GM18867 (cell line): ENCODE data around the gene SUCNR1.
A peak's percentile ranks its signal among the peaks of the same experiment; 100 is the strongest.
"Not testable (repeated sequence)": the region's sequence is repeated elsewhere in the genome, so short reads cannot be mapped to it uniquely, and the experiment has no call there.

Experiments
- ATAC-seq: cut with Tn5 transposase; IDR thresholded peaks from one replicate; pipeline ENCODE4 v1.9.1; 2021; ENCODE audit warnings: mild to moderate bottlenecking, moderate library complexity; ENCODE audit not compliant: unreplicated experiment

SUCNR1 gene

GRCh38 chr3:151873398-151873797 lies at the start of gene SUCNR1:
Gene SUCNR1, plus strand, starts transcription at chr3:151873643. Its CDS starts 6,250 bp downstream, at chr3:151879893.
- ATAC-seq, result no peak

- ATAC-seq, result no peak
Measured at GRCh38 chr3:151827816-151828215, 45.6 kb upstream of the SUCNR1 start.

GRCh38 chr3:151835751-151836525 lies 37.5 kb upstream of the SUCNR1 start:
- no peak for ATAC-seq

- no peak for ATAC-seq
Measured at GRCh38 chr3:151837057-151837456, 36.4 kb upstream of the SUCNR1 start.

- ATAC-seq, result peak; percentile 84
Measured at GRCh38 chr3:151838574-151839312, 34.7 kb upstream of the SUCNR1 start.

- ATAC-seq, result no peak
Measured at GRCh38 chr3:151839313-151839631, 34.2 kb upstream of the SUCNR1 start.

GRCh38 chr3:151841801-151842200 lies 31.6 kb upstream of the SUCNR1 start:
- ATAC-seq, result no peak

- no peak for ATAC-seq
Measured at GRCh38 chr3:151843275-151843674, 30.2 kb upstream of the SUCNR1 start.

- ATAC-seq, result no peak
Measured at GRCh38 chr3:151845306-151845905, 28.0 kb upstream of the SUCNR1 start.

GRCh38 chr3:151850065-151850464 lies 23.4 kb upstream of the SUCNR1 start:
- ATAC-seq, result not testable (repeated sequence)

GRCh38 chr3:151852074-151852811 lies 21.2 kb upstream of the SUCNR1 start:
- no peak for ATAC-seq

- ATAC-seq, result no peak
Measured at GRCh38 chr3:151856118-151856517, 17.3 kb upstream of the SUCNR1 start.

- ATAC-seq, result no peak
Measured at GRCh38 chr3:151856641-151857040, 16.8 kb upstream of the SUCNR1 start.

GRCh38 chr3:151859233-151859673 lies 14.2 kb upstream of the SUCNR1 start:
- ATAC-seq, result no peak

- ATAC-seq, result no peak
Measured at GRCh38 chr3:151859905-151860304, 13.5 kb upstream of the SUCNR1 start.

- no peak for ATAC-seq
Measured at GRCh38 chr3:151863611-151864010, 9.8 kb upstream of the SUCNR1 start.

- no peak for ATAC-seq
Measured at GRCh38 chr3:151864423-151865101, 8.9 kb upstream of the SUCNR1 start.

GRCh38 chr3:151866711-151867410 lies 6.6 kb upstream of the SUCNR1 start:
- no peak for ATAC-seq

GRCh38 chr3:151867666-151868065 lies 5.8 kb upstream of the SUCNR1 start:
- no peak for ATAC-seq

GRCh38 chr3:151869181-151869580 lies 4.3 kb upstream of the SUCNR1 start:
- no peak for ATAC-seq
